CD4-positive, alpha-beta T cell treated with Interleukin-4 for 4 hours (primary cell): ENCODE measurements around the gene NEIL3.
"Not testable (repeated sequence)": the region's sequence is repeated elsewhere in the genome, so short reads cannot be mapped to it uniquely, and the experiment has no call there.

Source experiments
- DNase-seq: peaks from one replicate; pipeline ENCODE4 v3.0.0-alpha.2; 2020

NEIL3 gene

DNA sequence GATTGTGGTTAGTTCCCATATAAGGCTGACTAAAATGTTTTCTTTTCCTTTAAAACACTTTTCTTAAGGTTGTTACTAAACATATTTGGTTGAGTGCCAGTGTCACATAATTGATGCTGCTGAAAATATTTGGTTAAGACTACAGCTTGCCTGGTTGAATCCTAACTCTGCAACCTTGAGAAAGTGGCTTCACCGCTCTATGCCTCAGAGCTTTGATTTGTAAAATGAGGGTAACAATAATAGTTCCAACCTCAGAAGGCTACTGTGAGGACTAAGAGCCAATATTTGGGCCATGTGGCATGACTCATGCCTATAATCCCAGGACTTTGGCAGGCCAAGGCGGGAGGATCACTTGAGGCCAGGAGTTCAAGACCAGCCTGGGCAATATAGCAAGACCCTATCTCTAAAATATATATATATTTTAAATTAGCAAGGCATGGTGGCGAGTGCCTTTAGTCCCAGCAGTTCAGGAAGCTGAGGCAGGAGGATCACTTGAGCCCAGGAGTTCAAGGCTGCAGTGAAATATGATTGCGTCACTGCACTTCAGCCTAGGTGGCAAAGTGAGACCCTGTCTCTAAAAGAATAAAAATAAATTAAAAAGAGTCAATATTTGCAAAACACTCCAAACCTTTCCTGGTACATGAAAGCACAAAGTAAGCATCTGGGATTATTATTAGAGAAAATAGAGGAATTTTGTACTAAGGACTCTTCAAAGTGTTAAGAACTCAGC, 7.1 kb upstream of the NEIL3 start:
- DNase-seq, result no peak

DNA sequence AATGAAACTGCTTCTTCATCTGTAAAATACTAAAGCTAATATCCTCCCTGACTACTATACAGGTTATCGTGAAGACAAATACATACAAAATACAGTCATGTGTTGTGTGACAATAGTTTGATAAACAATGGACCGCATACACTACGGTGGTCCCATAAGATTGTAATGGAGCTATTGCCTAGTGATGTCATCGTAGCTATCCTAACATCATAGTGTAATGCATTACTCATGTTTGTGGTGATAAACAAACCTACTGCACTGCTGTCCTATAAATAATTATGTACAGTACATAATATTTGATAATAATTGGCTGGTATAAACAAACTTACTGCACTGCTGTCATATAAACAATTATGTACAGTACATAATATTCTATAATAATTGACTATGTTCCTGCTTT, 5.6 kb upstream of the NEIL3 start:
- no peak for DNase-seq

DNA sequence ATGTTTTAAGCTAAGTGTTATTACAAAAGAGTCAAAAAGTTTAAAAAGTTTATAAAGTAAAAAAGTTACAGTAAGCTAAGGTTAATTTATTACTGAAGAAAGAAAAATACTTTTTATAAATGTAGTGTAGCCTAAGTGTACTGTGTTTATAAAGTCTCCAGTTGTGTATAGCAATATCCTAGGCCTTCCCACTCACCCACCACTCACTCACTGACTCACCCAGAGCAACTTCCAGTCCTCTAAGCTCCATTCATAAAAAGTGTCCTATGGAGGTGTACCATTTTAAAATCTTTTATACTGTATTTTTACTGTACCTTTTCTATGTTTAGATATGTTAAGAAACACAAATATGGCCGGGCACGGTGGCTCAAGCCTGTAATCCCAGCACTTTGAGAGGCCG, 4.8 kb upstream of the NEIL3 start:
- DNase-seq, result not testable (repeated sequence)

DNA sequence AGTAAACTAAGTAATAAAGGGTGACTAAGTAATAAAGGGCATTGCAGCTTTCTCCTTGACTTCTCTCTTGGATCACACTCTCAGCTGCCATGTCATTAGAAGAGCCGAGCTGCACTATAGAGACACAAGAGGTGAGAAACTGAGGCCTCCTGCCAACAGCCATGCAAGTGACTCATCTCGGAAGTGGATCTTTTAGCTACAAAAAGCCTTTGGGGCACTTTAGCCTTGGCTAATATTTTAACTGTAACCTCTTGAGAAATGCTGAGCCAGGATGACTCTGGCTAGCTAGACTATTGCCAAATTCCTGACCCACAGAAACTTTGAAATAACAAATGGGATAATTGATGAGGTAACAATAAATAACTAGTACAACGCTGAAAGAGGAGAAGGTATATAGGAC, 1.5 kb upstream of the NEIL3 start:
- no peak for DNase-seq

DNA sequence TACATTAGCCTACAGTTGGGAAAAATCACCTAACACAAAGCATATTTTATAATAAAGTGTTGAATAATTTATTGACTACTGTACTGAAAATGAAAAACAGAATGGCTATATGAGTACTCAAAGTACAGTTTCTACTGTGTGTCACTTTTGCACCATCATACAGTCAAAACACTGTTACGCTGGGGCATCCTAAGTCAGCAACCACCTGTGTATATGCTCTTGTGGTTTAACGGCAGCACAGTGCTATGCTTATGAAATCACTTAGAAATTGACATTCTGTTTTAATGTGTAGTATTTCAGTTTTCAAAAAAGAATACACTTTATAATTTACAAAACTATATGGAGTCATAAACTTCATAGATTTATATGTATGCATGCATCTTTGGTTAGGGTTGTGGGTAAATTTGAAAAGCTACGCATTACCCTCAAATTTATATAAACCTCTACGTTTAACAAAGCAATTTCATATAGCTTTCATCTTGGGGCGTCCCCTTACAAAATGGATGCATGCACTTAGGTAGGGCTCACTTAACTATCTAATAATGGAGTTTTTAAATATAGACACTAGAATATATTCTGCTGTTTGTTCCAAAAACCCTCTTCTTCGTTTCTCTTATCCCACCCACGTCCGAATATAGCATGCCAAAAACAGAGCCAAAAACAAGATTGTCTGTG, 690 bp upstream of the NEIL3 start:
- DNase-seq, result peak; percentile 30

DNA sequence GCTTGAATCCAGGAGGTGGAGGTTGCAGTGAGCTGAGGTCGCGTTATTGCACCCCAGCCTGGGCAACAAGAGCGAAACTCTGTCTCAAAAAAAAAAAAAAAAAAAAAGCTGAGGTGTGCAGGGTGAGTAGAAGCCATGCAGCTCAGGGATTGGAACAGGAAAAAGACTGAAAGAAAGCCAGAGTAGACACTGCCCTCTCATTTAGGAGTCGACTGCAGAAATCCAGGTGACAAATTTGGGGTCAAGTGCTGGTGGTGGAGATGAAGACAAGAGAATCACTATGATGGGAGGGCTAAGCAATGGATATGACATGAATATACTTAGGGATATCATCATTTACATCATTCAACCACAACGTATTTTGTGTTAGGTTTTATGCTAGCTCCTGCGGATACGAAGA, 1.9 kb downstream of the NEIL3 start:
- no peak for DNase-seq

DNA sequence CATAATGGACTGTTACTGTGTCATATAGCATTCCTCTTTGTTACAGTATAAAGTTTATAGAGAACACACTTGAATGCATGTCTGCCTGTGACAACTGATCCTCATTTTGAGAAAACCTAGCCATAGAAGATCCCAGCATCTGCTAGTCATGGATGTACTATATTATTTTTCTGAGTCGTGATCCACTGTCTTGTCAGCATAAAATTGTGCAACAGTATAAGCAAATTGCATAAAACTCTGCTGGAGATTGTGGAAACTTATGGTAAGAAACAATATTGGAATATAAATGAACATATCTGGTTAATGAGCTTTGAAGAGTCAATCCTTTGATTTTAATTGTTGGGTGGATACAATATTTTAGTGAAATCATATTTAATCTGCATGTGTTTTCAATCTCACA, 3.6 kb downstream of the NEIL3 start:
- DNase-seq, result no peak

DNA sequence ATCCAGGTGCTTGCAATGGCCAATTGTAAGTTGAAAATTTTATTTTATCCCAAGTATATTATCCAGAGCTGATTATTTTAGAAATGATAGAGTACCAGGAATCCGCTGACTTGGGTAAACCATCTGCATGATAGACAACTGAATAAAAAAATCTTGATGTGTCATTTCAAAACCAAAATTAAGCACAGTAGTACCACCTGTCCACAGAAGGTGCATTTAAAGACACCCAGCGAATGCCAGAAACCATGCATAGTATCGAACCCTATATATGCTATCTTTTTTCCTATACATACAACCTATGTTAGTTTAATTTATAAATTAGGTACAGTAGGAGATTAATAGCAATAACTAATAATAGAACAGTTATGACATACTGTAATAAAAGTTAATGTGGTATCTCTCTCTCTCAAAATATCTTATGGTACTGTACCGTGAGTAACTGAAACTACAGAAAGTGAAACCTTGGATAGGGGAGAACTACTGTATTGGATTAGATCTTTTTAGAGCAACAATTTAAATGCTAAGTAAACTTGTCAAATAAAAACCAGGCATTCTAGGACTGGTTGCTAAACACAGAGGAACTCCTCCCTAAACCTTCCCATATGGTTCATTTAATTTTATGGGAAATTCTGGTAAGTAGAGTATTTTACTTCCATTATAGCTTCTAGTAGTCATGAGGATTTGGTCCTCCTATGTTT, 6.2 kb downstream of the NEIL3 start:
- no peak for DNase-seq

DNA sequence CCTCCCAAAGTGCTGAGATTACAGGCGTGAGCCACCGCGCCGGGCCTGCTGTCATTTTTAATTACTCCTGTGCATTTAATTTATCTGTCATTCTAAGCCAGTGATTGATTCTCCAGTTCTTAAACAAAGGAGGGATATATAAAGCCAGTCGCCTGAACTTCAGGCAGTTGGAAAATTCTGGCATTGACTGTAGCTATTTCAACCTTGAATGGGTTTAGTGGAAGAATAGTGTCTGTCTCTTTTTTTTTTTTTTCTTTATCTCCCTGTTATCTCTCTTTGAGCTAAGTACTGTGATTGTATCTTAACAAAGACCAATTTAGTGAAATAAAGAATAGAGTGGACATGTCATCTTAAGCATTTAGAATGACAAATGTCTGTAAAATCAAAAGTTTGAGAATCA, 11.0 kb downstream of the NEIL3 start:
- no peak for DNase-seq

DNA sequence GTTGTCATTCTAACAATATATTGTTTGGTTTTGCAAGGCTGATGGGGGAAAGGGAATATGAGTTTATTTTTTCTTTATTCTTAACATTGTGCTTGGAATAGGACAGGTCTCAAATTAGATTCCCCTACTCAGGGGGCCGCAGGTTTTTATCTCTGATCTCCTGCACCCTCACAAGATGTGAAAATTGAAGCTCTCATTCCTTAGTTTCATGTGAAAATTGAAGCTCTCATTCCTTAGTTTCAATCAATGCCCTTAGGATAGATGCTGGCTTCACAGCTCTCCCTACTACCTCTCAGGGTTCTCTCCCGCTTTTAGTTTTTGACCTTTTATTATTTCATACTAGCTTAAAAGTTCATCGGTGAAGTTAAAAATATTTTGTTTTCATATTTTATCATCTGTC, 12.0 kb downstream of the NEIL3 start:
- DNase-seq, result no peak

DNA sequence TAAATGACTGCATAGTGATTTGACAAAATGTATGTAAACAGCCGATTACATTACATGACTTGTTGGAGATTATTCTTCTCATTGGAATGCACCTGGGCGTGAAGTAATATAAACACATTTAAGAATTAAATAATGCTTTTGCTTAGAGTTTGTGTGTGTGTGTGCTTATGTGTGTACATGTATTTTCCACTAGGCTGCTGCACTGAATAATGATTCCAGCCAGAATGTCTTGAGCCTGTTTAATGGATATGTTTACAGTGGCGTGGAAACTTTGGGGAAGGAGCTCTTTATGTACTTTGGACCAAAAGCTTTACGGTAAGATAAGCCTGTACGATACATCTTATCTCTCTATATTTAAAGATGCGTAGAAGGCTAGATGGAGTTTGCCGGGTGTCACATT, 12.6 kb downstream of the NEIL3 start:
- no peak for DNase-seq

DNA sequence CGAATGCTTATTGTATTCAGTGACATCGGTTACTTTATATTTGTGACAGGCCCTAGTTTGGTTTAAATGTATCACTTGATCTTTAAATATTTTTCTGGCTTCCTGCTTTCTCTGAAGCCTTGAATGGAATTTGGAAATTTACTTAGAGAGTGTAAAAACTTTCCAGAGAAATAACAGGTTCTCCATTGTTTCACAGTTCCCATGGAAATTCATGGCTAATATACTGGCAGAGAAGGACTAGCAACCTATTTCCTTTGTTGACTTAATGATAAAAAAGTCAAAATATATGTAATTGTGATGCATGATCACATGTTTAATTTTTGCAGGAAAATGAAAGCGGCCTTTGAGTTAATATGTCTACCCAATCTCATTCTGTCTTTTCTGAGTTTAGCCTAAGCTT, 13.2 kb downstream of the NEIL3 start:
- DNase-seq, result no peak

DNA sequence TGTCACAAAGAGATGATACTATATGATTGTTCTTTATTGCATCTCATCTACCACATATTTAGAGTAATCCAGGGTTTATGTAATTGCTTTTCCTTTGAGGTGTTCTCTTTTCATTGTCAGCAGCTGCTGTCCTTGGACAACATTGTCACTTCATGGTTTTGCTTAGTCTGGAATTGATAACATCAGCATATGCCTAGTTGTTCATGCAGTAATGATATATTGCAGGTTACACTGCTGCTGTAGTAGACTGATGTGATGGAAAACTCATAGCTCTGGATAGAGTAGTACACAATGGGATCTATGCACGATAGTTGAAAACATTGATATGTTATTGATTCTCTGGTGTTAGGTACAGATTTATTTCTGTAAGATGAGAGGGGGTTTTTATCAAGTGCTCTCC, 13.7 kb downstream of the NEIL3 start:
- DNase-seq, result no peak

DNA sequence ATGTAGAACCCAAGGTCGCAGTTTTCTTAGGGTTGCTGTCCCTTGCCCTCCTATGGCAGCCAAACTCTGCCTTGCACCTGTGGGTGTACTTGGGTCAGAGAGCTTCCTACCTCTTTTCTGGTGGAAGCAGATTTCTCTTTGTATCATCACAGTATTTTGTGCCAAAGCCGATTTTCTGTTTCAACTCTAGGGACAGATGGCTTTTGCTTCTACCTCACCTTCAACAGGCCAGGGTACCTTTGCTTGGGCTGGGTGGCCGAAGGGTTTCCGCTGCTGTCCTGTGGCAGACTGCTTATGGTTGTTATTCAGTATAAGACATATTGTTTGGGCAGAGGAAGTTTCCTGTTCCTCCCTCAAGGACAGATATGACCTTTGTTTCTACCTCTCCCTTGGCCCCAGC, 22.4 kb downstream of the NEIL3 start:
- DNase-seq, result no peak

DNA sequence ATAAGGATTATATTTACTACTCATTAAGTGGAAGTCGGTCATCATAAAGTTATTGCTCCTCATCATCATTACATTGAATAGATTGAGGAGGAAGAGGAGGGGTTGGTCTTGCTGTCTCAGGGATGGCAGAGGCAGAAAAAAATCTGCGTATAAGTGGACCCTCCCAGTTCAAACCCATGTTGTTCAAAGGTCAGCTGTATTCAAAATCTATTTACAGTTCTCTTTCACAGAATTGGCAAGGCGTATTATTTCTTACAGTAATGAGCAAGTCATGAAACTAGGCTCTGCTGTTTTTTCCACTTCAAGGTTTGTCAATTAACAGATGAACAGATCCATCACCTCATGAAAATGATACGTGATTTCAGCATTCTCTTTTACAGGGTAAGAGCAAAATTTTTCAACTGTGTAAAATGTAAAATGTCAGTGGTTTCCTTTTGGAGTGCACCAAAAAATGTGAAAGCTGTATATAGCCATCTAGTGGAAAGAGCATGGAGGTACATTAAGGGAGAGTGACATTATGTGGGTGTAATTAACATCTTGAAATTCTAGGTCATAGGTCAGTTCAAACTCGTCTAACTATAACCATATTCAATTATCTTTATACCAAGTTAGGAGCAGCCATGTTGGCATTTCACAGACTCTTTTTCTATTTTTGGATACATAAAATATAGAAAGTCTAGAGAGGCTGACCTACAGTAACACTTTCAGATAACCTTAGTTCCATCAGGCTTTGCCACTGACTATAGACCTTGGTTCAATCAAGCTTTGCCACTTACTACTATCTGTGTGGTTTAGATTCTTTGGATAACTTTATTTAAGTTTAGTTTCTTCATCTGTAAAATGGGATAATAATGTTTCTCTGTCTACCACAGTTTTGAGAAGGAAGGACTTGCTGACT, 30.1 kb downstream of the NEIL3 start:
- peak; percentile 69 for DNase-seq

DNA sequence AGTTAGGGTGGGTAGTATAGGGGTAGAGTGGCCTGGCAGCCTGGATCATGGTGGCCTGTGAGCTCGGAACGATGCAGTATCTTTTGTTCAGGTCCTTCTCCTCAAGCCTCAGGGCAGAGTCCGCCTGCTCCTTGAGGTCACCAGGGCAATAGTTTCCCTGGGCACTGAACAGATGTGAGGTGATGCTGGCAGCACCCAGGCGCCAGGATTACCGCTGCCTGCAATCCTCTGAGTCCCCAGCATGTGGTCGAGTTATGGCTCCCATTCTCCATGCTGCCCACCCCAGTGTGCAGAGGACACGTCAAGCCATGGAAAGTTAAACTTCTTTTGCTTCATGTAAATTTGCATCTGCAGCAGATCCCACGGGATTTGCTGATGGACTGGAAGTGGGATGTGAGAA, 38.7 kb downstream of the NEIL3 start:
- no peak for DNase-seq

DNA sequence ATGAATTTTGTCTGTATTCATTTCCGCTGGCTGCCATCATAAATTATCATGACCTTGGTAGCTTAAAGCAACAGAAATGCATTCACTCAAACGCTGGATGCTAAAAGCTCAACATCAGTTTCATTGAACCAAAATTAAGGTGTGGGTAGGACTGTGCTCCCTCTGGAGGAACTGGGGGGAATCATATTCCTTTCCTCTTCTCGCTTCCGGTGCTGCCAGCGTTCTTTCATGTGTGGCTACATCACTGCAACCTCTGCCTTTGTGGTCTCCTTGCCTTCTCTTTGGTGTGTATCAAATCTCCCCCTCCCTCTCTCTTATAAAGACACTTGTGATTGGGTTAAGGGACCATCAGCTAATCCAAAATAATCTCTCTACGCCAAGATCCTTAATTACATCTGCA, 39.5 kb downstream of the NEIL3 start:
- DNase-seq, result no peak

DNA sequence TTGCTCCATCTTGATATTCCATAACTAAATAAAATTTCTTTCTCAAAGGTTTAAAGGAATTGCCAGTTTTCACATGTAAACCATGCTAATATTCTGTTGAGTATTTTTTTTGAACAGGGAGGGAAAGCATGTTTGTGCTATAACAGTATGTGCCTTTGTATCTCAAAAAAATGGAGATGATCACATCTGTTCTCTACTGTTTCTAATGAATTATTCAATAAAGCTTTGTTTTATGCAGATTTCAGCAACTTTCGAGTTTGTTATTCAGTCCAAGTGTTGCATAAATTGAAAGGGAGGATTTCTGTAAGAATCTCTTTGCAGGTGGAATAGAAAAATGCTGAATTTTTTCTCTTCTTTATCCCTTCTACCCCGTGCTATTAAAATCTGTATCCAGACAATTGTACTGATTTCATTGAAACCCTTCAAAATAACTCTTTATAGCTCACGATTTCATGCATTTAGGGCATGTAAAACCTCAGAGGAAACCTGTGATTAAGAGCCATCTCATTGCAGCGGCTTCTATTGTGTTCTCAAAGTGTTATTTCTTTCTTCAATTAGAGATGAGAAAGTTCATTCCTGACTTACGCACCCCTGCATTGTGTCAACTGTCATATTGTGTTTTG, 42.1 kb downstream of the NEIL3 start:
- DNase-seq, result no peak

DNA sequence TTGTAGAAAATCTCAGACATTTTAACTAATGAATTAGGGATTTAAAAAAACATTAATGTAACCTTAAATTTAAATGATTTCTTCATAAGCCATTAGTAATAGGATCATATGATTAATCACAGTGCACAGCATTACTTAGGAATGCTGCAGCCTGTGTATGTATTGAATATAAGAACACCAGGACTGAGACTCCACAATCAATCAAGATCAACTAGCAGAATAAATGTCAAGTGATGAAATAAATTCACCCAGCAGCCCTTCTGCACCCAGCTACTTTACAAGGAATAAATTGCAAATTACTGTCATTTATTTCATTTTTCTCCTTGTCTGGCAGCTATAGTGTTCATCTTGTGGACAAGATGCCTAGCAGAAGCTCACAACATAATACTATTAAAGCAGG, 46.5 kb downstream of the NEIL3 start:
- DNase-seq, result no peak

DNA sequence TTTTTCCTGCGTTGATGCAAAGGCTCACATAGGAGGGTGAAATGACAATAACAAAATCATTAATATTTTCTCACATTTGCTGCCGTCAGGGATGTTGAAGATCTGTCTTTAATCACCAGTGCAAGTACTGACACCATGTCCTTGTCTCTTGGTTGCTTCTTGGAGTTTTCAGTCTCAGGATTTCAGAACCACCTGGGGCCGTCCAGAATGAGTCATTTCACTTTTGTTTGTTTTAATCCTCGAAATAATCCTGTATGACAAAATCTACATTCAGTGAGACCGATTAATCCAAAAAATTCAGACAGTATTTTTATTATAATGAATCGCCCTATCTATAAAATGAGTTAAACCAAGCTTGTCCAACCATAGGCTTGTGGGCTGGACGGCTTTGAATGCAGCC, 47.2 kb downstream of the NEIL3 start:
- DNase-seq, result no peak

DNA sequence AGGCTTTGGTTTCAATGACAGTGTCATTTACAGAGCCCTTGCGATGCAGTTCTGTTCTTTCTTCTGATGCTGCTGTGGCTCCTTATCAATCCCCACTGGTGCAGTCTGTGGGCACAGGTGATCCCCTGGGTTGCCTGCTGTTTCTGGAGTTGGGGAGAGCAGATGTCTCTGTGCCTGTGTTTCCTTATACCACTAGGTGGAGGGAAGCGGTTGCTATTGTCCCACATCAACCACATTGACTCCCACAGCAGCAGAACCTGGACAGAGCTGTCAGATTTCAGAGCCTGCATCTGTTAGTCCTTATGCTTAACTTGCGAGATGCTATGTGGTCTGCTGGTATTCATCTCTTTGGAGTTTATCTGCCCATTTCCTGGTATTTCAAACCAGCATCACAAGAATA, 57.7 kb downstream of the NEIL3 start:
- DNase-seq, result no peak

DNA sequence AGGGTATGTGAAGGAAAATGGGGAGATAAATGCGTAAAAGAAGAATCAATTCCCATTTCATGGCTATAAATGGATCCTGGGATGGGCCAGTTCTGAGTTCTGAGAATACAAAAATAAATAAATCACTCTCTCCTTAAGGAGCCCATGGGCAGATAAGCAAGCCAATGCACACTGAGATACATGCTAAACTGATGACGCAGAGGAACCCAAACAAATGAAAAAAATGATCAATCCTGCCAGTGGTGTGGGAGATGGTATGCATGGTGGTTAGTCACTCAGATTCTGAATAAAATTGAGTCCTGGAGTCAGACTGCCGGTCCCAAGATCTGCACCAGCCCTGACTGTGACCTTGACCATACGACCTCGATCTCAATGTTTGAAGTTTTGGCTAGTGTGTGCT, 59.7 kb downstream of the NEIL3 start:
- no peak for DNase-seq

DNA sequence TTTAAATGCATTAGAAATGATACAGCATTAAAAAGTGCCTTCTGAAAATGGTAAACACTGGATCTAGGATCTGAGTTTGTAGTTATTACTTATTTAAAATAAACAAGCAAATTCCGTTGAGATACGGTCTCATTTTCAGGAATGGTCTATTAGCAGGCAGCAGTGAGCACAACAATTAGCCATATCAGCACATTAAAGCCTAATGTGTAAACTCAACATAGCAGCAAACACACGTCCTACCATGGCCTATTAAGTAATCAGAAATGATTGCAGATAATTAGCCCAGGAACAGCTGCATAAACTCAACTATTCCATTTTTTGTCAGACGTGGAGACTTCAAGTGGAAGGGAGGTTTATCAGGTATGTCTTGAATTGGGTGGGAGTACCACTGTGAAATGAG, 61.8 kb downstream of the NEIL3 start:
- no peak for DNase-seq
